Kidney (tissue), 14 donors: ENCODE measurements around the gene MYO9A. TPM values are rescaled to one million over a fixed set of nuclear protein-coding genes. Genes with fewer than 3 reads are reported as not detected.

Experiments used
- DNase-seq, 5 donors: peaks; one replicate each; pipeline ENCODE4 v3.0.0-alpha.2; 2013 to 2020
- FAIRE-seq: peaks from 2 replicates; lab custom pipeline; 2012; peaks lifted over from hg19 to GRCh38; lab: Jason Lieb, UNC
- H3K27ac ChIP-seq, 2 donors: one replicate each; pipeline ENCODE4 v1.7.0; 2013; ENCODE audit warnings: low read depth in 2 of 2, low read length in 2 of 2, inconsistent platforms in 1 of 2
- H3K27me3 ChIP-seq: one replicate; pipeline ENCODE4 v1.7.1; 2013; ENCODE audit warnings: low read length, inconsistent platforms; ENCODE audit not compliant: control insufficient read depth, insufficient read depth
- H3K36me3 ChIP-seq, 3 donors: one replicate each; pipeline versions ENCODE4 v1.7.0 to v1.7.1; 2013; ENCODE audit warnings: low read length in 3 of 3, control low read depth in 1 of 3, inconsistent platforms in 1 of 3; ENCODE audit not compliant: insufficient read depth in 3 of 3, control insufficient read depth in 2 of 3
- H3K4me1 ChIP-seq, 3 donors: one replicate each; pipeline versions ENCODE4 v1.7.0 to v1.7.1; 2013; ENCODE audit warnings: low read length in 3 of 3, inconsistent platforms in 1 of 3, low read depth in 1 of 3; ENCODE audit not compliant: control insufficient read depth in 2 of 3, insufficient read depth in 2 of 3
- H3K4me3 ChIP-seq, 3 donors: one replicate each; pipeline versions ENCODE4 v1.7.0 to v1.8.1; 2013; ENCODE audit warnings: low read length in 3 of 3, control low read depth in 1 of 3, inconsistent platforms in 1 of 3
- H3K9ac ChIP-seq, 3 donors: one replicate each; pipeline versions ENCODE4 v1.7.0 to v1.7.1; 2013; ENCODE audit warnings: low read length in 3 of 3, control low read depth in 1 of 3, inconsistent platforms in 1 of 3
- H3K9me3 ChIP-seq, 3 donors: one replicate each; pipeline versions ENCODE4 v1.7.0 to v1.7.1; 2013; ENCODE audit warnings: low read length in 3 of 3, control low read depth in 1 of 3, inconsistent platforms in 1 of 3; ENCODE audit not compliant: control insufficient read depth in 2 of 3, insufficient read depth in 1 of 3
- CTCF ChIP-seq: IDR thresholded peaks from 3 replicates; pipeline ENCODE4 v1.5.1; 2012; ENCODE audit warnings: mild to moderate bottlenecking, moderate library complexity, borderline replicate concordance; ENCODE audit not compliant: insufficient read depth; ENCODE audit errors: extremely low read depth
- intact Hi-C: fragments of 100-400 bp; cut with DNase I; formaldehyde crosslinking; loops from one replicate; pipeline ENCODE4 v1.11.1; 2022
- polyA plus RNA-seq: library from polyadenylated mRNA; stranded (reverse); fragments of 350-450 nt; fragmentation: Illumina TruSeq; extraction: RNeasy Lipid Tissue Mini Kit (QIAGEN cat#74804); gene quantifications from one replicate; pipeline ENCODE4 v1.2.3, GENCODE V29; 2014; ENCODE audit warnings: low read depth, low replicate concordance; ENCODE audit not compliant: insufficient read depth
- total RNA-seq: library from RNA; stranded (reverse); fragmentation: NEBNext Ultra II Directional; extraction: Animal tissue kit (Norgen Biotek cat#: 25700); gene quantifications from one replicate; pipeline ENCODE4 v1.2.1, GENCODE V29; 2021
- donor health status: control.
- donor health status: control.
- donor health status: control.
- donor health status: control.
- donor health status: control.
- donor health status: DM: yes; HTN: yes; CAD: no.
- donor health status: Normal renal cell carcinoma (clear cell type).

MYO9A gene
- total and polyA plus RNA-seq, 2 donors from 2014 or later: 5.5 to 132 TPM

GRCh38 chr15:72141171-72142084, 23.5 kb upstream of the MYO9A start:
- TF ChIP-seq CTCF: no peak
- Histone ChIP-seq H3K36me3 (no peaks in the 10 kb centered on the region), H3K27me3 (no peaks in the 10 kb centered on the region), H3K27ac (peak overlapping the region; percentile 58 to 82), H3K9me3 (no peaks in the 10 kb centered on the region), H3K4me1 (peaks cover 3 to 12% (median 8%) of the 10 kb centered on the region in 3 donors), H3K9ac (no peak overlapping the region), H3K4me3 (no peak overlapping the region)
- no peak for FAIRE-seq
- intact Hi-C loops: no loop called here
- no peak for DNase-seq

DNA sequence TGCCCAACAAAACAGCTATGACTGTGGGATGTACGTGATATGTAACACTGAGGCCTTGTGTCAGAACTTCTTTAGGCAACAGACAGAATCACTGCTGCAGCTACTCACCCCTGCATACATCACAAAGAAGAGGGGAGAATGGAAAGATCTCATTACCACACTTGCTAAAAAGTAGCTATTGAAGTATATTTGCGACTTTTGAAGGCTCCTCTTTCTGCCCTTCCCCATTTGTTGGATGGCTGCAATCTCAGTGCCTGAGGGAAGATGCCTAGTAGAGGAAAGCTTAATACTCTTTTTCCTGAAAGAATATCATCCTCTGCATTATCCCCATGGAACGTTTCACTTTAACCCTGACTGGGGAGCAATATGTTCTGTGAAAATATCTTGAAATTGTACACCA, 22.1 kb upstream of the MYO9A start:
- no peaks in the 10 kb centered on the region for H3K27me3 ChIP-seq
- no peak overlapping the region for H3K9ac ChIP-seq
- FAIRE-seq: no peak
- H3K27ac ChIP-seq: peak overlapping the region in 1 of 2 donors; percentile 5
- no peaks in the 10 kb centered on the region for H3K36me3 ChIP-seq
- DNase-seq: no peak
- peaks cover 3 to 14% (median 10%) of the 10 kb centered on the region in 3 donors for H3K4me1 ChIP-seq
- H3K4me3 ChIP-seq: no peak overlapping the region
- intact Hi-C loops: no loop called here
- no peak for TF ChIP-seq CTCF
- H3K9me3 ChIP-seq: no peaks in the 10 kb centered on the region

GRCh38 chr15:72139667-72140066, 21.7 kb upstream of the MYO9A start:
- intact Hi-C loops: no loop called here
- no peak for TF ChIP-seq CTCF
- Histone ChIP-seq H3K9ac (no peak overlapping the region), H3K27me3 (no peaks in the 10 kb centered on the region), H3K27ac (peak overlapping the region in 1 of 2 donors; percentile 5), H3K9me3 (no peaks in the 10 kb centered on the region), H3K4me1 (peaks cover 3 to 14% (median 10%) of the 10 kb centered on the region in 3 donors), H3K36me3 (no peaks in the 10 kb centered on the region), H3K4me3 (no peak overlapping the region)
- FAIRE-seq (no peak), DNase-seq (no peak)
